ENCODE data around the gene KPNA6.

- TF ChIP-seq CTCF (IDR thresholded peaks at IDR 0.05) (no peak), POLR2AphosphoS5 (IDR thresholded peaks at IDR 0.05) (no peak)
Measured at GRCh38 chr1:32198237-32199042, 90.6 kb downstream of the KPNA6 start.

Measured in breast epithelium (tissue), 3 donors.